ENCODE measurements around the gene NFASC.

Gene NFASC

GRCh38 chr1:204974327-204974726, 103.7 kb downstream of the NFASC start:
- H3K4me3 ChIP-seq (ENCODE audit: low read depth, low read length) = no peak overlapping the region
- no peak for DNase-seq (ENCODE audit: low read depth)
- TF ChIP-seq CTCF (IDR thresholded peaks at IDR 0.05; ENCODE audit: insufficient read depth, low read depth, low read length, missing control alignments) = no peak

GRCh38 chr1:204975021-204975420, 104.4 kb downstream of the NFASC start:
- no peak overlapping the region for H3K4me3 ChIP-seq (ENCODE audit: low read depth, low read length)
- no peak for TF ChIP-seq CTCF (IDR thresholded peaks at IDR 0.05; ENCODE audit: insufficient read depth, low read depth, low read length, missing control alignments)
- no peak for DNase-seq (ENCODE audit: low read depth)

GRCh38 chr1:204975568-204976235, 105.0 kb downstream of the NFASC start:
- peak; percentile 46 for DNase-seq (ENCODE audit: low read depth)
- TF ChIP-seq CTCF (IDR thresholded peaks at IDR 0.05; ENCODE audit: insufficient read depth, low read depth, low read length, missing control alignments) = peak; percentile 75
- H3K4me3 ChIP-seq (ENCODE audit: low read depth, low read length) = no peak overlapping the region

GRCh38 chr1:204976646-204977045, 106.0 kb downstream of the NFASC start:
- DNase-seq (ENCODE audit: low read depth) = no peak
- no peak for TF ChIP-seq CTCF (IDR thresholded peaks at IDR 0.05; ENCODE audit: insufficient read depth, low read depth, low read length, missing control alignments)

GRCh38 chr1:204977318-204977717, 106.7 kb downstream of the NFASC start:
- no peak overlapping the region for H3K4me3 ChIP-seq (ENCODE audit: low read depth, low read length)
- TF ChIP-seq CTCF (IDR thresholded peaks at IDR 0.05; ENCODE audit: insufficient read depth, low read depth, low read length, missing control alignments) = no peak
- no peak for DNase-seq (ENCODE audit: low read depth)

More at GRCh38 chr1:204976646-204977045, 106.0 kb downstream of the NFASC start:
- no peak overlapping the region for H3K4me3 ChIP-seq (ENCODE audit: low read depth, low read length)

- TF ChIP-seq CTCF (IDR thresholded peaks at IDR 0.05; ENCODE audit: insufficient read depth, low read depth, low read length, missing control alignments) = no peak
- H3K4me3 ChIP-seq (ENCODE audit: low read depth, low read length) = no peak overlapping the region
- no peak for DNase-seq (ENCODE audit: low read depth)
Measured at GRCh38 chr1:204978782-204979181, 108.1 kb downstream of the NFASC start.

GRCh38 chr1:204979306-204979705, 108.6 kb downstream of the NFASC start:
- no peak for TF ChIP-seq CTCF (IDR thresholded peaks at IDR 0.05; ENCODE audit: insufficient read depth, low read depth, low read length, missing control alignments)
- no peak overlapping the region for H3K4me3 ChIP-seq (ENCODE audit: low read depth, low read length)

More at GRCh38 chr1:204979306-204979705, 108.6 kb downstream of the NFASC start:
- DNase-seq (ENCODE audit: low read depth) = no peak
